AML-193 (cell line): ENCODE results near the gene TREML1.
"Not testable (repeated sequence)": the region's sequence is repeated elsewhere in the genome, so short reads cannot be mapped to it uniquely, and the experiment has no call there.

Experiments used
- DNase-seq, 2 experiments: peaks; one replicate each; lab custom pipeline; 2025; lab: John Stamatoyannopoulos, UW

The TREML1 gene

GRCh38 chr6:41147917-41148316 is 6.2 kb downstream of the TREML1 start:
- DNase-seq: no peak

GRCh38 chr6:41136911-41137310 is 17.2 kb downstream of the TREML1 start:
- DNase-seq: no peak

- DNase-seq: no peak
Observed at GRCh38 chr6:41135062-41135832, 18.9 kb downstream of the TREML1 start.

- DNase-seq: no peak
Observed at GRCh38 chr6:41132254-41132653, 21.9 kb downstream of the TREML1 start.

GRCh38 chr6:41125282-41125681 is 28.9 kb downstream of the TREML1 start:
- DNase-seq: no peak

- no peak for DNase-seq
Observed at GRCh38 chr6:41122918-41123317, 31.2 kb downstream of the TREML1 start.

- no peak for DNase-seq
Observed at GRCh38 chr6:41122373-41122772, 31.8 kb downstream of the TREML1 start.

GRCh38 chr6:41120058-41120457 is 34.1 kb downstream of the TREML1 start:
- DNase-seq: no peak

- DNase-seq: no peak
Observed at GRCh38 chr6:41119508-41119907, 34.6 kb downstream of the TREML1 start.

GRCh38 chr6:41115027-41115426 is 39.1 kb downstream of the TREML1 start:
- DNase-seq: not testable (repeated sequence)

- DNase-seq: no peak
Observed at GRCh38 chr6:41111017-41111416, 43.1 kb downstream of the TREML1 start.

- no peak for DNase-seq
Observed at GRCh38 chr6:41103847-41104246, 50.3 kb downstream of the TREML1 start.

GRCh38 chr6:41100871-41101287 is 53.3 kb downstream of the TREML1 start:
- no peak for DNase-seq
